ENCODE results near the gene AGER.

The AGER gene

DNA sequence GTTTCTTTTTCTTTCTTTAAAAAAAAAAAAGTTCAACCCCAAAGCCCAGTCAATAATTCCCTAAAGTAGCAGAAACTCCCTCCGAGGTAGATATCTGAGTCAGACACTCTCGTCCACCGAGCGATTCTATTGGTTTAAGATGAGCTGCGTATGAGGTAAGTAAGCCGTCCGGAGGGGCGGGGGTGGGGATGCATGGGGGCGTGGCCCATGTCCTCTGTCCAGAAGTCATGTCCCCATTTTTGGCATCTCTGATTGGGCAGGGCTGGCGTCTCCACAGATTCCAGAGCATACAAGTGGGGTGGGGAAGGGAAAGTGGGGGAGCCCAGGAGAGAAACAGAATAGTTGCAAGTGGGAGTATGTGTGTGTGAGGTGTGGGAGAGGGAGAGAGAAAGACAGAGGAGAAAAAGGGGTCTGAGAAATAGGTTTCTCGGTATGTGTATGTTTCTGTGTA, 1.7 kb upstream of the AGER start:
- DNase-seq: peak; percentile 68 to 73

DNA sequence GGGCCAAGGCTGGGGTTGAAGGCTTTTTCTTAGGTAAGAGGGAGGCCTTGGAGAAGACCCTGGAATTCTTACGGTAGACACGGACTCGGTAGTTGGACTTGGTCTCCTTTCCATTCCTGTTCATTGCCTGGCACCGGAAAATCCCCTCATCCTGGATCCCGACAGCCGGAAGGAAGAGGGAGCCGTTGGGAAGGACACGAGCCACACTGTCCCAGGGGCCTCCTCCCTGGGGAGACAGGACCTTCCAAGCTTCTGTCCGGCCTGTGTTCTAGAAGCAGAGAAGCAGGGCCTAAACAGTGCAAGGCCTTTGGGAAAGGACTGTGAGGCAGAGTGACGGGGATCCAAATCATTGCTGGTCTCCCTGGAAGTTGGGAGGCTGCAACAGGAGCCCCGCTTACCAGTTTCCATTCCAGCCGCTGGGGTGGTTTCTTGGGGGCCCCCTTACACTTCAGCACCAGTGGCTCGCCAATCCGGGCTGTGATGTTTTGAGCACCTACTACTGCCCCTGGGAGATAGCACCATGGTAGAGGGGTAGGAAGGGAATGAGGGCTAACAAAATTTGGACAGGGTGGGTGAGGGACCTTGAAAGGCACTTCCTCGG, 470 bp downstream of the AGER start:
- no peak for DNase-seq

DNA sequence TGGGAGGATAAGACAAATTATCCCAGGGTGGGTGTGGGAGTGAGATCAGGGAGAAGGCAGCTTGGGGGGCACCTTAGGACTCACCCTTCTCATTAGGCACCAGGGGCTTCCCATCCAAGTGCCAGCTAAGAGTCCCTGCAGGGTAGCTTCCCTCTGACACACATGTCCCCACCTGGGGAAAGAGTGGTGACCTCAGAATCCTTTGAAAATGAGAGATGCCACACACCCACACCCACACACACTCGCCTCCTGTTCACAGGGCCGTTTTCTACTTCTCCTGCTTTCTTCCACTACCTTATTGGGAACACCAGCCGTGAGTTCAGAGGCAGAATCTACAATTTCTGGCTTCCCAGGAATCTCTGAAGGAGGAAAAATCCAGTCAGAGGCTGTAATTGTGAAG, 1.0 kb downstream of the AGER start:
- DNase-seq: no peak

DNA sequence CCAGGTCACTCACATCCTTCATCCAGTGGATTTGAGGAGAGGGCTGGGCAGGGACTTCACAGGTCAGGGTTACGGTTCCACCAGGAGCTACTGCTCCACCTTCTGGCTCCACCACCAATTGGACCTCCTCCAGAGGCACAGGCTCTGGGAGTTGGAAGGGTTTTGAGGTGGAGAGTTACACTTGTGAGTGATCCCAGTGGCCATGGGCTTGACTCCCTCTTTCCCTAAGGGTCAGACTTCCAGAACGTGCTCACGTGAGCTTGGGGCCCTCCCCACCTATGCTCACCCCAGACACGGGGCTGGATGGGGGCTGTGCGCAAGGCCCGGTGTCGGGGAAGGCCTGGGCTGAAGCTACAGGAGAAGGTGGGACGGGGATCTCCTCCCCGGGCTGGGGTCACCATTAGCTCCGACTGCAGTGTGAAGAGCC, 1.5 kb downstream of the AGER start:
- no peak for DNase-seq

DNA sequence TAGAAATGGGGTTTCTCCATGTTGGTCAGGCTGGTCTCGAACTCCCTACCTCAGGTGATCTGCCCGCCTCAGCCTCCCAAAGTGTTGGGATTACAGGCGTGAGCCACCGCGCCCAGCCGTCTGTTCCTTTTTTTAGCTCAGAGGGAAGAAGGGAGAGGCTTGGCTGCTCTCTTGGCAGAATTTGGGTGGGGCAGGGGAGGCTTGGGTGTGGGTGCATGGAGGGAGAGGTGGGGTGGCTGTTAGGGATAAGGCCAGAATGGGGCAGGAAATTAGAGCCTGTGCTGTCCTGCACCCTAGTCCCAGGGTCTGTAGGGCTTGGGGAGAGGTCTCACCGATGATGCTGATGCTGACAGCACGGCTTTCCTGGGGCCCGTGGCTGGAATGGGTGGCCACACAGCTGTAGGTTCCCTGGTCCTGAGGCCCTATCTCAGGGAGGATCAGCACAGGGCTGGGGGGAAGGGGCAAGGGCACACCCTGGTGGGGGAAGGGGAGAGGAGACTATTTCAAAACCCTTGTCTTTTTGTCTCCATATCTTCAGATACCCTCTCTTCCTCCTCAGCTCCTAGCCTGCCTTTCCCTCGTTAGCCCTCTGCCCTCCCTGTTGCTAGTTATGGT, 2.0 kb downstream of the AGER start:
- DNase-seq: no peak

DNA sequence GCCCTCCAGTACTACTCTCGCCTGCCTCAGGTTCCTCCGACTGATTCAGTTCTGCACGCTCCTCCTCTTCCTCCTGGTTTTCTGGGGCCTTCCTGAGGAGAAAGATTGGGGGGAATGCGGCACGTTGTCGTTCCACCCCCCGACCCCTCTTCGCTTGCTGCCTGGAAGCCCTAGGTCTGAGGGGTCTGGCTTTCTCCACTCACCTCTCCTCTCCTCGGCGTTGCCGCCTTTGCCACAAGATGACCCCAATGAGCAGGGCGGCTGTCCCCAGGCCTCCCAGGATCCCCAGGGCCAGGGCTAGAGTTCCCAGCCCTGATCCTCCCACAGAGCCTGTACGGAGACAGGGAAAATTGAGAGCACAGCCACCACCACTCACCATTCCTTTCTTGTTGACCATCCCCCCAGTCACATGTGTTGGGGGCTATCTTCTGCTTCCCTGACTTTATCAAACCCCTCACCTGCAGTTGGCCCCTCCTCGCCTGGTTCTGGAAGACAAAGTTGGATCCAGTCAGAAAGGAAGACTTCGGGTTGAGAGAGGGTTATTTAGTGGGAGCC, 2.8 kb downstream of the AGER start:
- no peak for DNase-seq

DNA sequence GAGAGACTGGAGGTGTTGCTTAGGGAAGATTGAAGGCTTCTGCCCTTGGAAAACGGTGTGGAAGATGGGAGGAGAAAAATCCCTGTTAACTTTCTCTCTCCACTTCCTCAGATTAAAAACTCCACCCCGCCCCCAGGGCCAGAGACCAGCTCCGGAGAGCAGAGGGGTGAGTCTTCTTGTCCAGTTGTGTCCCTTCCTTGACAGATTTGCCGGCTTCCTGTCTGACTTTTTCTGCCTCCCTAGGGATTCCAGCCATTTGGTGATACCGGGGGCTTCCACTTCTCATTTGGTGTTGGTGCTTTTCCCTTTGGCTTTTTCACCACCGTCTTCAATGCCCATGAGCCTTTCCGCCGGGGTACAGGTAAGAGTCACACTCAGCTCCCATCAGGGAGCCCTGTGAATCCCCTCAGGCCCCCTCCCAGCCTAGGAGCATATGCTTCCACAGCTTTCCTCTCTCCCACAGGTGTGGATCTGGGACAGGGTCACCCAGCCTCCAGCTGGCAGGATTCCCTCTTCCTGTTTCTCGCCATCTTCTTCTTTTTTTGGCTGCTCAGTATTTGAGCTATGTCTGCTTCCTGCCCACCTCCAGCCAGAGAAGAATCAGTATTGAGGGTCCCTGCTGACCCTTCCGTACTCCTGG, 4.2 kb downstream of the AGER start:
- no peak for DNase-seq

DNA sequence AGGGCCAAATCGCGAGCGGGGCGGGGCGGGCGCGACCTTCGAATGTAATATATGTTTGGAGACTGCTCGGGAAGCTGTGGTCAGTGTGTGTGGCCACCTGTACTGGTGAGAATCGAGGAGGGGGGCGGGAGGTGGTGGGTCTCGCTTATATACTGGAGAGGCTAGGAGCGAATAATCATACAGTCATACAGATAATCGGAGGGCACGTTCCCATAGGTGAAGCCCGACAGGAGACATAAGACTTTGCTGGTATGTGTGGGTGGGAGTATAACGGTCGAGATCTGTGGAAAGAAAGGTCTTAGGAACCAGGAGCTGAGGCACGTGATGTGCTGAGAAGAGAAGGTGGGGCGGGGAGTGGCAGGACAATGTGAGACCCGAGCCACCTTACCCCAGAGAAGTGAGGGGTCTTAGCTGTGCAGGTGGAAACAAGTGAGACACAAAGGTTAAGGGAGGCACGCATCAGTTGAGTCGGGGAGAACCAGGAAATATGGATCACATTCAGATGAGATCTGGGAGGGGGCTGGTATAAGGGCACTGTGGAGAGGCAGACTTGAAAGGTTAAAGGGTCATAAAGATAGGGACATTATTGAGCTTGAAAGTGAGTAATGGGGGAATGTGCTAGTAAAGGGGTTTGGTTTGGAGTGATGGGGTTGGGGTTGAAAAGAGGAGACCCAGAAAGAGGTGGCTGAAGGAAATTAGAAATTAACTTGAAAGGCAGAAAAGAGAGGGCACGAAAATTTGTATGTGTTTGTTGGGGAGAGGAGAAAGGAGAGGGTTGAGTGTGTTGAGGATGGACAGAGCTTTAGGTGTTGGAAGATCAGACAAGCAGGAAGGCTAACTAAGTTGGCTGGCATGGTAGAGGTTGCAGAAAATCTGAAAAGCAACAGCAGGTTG, 5.3 kb downstream of the AGER start:
- DNase-seq: no peak

DNA sequence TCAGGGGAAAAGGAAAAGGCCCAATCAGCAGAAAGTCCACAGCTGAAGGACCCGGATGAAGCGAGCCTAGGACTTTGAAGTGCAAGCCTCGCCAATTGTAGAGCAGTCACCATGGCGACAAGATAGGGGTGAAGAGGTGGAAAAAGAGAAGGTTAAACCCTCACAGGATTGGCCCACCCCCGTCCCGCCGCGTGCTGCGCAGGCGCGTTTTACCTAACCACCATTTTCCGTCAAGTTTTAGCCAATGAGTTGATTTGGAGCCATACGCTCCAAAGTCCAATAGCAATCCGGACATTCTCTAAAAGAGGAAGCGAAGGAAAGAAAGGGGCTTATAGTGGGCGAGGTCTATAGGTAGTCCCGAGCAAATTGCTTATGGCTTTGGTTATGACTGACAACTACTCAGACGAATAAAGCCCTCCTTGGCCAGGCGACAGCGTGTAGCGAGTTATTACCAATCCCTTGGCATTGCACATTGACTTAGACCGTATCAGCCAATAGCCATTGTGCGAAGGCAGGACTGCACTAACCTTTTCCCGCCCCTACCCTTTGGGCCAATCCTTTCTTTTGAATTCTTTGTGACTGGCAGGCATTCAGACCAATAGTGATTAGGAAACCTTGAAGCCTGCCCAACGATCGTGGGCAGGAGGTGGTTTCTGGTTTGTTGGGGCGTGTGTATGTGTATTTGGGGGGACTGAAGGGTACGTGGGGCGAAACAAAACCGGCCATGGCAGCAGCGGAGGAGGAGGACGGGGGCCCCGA, 6.1 kb downstream of the AGER start, which contains the start of gene RNF5:
TSS of gene RNF5 (plus strand) at position 618 of the 759 bp plus-strand sequence. CDS start at position 725, 107 bp downstream.
- DNase-seq: peak; percentile 91

DNA sequence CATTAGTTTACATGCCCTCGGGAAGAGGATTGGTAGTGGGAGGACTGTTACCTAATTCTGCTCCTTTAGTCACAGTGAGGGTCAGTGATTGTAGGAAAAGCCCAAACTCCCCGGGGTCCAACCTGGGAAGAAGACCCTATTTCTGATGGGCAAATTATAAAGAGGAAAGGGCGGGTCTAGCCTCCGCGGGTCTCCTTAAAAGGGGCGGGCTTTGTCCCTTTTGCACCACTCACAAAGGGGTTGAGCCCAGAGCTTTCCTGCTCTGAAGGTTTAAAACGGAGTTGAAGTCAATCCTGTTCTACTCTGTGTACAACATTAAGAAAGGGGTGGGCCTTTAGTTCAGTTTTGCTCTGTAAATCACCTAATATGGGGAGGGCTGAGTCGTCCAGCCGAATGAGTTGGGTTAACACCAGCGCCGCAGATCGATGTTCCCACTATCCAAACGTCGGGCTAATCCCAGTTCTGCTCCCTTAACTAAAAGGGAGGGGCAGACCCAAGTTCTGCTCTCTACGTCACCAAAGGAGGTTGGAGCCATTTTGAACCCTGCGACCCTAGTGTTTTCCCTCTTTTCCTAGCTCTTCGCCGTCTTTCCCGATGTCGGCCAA, 6.8 kb downstream of the AGER start:
- DNase-seq: no peak

DNA sequence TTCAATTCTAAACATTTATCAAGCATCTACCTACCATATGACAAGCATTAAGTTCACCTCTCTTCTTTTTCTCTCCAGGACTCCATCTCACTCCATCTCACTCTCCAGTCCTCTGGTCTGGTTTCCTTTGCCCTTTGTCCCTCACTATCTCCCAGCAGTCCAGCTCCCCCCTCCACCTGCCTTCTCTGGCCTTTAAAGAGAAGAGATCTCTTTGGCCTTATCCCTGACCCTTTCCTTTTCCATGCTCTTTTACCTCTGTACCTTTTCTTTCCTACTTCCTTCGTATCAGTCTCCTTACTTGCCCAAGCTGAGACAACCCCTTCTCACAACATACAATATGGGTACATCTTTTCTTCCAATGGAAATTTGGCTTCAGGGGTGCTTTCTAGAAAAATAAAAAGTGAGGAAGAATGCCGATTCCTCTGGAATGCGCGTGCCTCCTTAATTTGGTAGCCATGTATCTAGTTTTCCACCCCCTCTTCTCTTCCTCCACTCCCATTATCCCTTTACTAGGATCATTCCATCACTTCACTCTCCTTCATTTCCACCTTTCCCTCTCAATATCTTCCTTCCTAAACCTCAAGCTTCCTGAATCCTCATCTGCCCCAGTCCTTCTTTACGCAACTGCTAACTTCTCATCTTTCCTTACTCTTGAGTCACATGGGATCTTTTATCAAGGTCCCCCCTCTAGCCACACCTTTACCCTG, 7.4 kb downstream of the AGER start:
- DNase-seq: no peak

DNA sequence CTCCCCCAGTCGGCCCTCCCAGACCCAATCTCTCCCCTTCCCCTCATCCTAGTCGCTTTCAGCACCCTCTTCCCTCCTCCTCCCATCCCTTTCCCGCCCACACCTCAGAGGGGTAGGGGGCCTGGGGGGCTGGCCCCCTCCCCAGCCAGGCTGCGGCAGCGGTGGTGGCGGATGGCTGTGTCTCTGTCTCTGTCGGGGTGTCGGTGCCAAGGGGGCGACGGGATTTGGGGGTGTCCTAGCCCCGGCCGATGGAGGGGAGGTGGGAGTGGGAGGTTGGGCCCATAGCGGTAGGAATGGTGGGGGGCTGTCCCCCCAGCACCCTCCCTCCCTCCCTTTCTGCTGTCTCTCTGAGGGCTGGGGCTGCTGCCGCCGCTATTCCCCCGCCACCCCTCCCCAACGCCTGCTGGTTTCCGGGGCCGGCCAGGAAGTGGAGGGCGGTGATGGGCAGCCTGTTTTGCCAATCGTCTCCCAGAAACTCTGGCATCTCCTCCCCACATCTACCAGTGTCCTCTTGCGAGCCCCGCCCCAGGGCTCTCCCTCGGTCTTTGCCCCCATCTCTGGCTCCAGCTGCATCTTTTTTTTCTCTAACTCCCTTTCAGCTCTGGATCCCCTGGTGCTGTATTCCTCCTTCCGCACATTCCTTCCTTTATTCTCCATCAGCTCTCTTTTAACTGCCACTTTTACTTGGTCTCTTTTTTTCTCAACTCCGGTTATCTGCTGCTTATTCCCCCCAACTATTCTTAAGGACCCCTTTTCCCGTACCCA, 8.2 kb downstream of the AGER start, which contains the start of gene AGPAT1:
TSS of gene AGPAT1 (minus strand) at position 374 of the 765 bp plus-strand sequence. CDS start 4,588 bp downstream, outside the sequence.
- DNase-seq: peak; percentile 98

DNA sequence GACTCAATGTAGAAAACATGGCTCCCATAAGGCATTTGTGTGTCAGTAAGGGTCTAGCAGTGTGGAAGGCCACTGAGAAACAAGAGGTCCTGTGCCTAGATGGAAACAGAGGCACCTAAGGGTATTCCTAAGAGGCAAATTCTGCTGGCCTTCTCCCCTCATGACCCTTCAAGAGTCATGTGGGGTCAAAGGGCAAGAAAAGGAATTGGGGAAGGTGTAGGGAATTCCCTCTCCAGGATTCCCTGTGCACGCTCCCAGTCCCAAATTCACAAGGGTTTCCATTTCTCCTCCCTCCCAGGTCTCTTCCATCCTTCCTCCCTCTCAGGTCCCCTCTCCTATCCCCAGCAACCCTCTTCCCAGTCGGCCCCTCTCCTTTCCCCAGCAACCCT, 8.7 kb downstream of the AGER start:
- no peak for DNase-seq

DNA sequence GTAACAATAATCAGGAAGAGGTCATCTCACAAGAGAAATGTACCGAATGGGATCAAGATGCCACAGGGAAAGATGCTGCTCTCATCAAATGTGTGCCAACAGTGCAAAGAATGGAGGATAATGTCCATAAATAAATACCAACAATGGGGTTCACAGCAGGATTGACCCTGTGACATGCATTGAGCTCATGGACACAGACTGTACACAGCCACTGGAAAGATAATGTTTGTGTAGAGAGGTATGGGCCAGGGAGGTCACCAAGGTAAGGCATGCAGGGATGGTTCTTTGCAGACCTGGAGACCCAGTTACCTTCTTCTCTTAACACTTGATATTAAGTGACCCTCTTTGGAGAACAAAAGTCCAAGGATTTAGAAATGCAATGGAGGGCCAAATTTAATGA, 9.6 kb downstream of the AGER start:
- DNase-seq: no peak

DNA sequence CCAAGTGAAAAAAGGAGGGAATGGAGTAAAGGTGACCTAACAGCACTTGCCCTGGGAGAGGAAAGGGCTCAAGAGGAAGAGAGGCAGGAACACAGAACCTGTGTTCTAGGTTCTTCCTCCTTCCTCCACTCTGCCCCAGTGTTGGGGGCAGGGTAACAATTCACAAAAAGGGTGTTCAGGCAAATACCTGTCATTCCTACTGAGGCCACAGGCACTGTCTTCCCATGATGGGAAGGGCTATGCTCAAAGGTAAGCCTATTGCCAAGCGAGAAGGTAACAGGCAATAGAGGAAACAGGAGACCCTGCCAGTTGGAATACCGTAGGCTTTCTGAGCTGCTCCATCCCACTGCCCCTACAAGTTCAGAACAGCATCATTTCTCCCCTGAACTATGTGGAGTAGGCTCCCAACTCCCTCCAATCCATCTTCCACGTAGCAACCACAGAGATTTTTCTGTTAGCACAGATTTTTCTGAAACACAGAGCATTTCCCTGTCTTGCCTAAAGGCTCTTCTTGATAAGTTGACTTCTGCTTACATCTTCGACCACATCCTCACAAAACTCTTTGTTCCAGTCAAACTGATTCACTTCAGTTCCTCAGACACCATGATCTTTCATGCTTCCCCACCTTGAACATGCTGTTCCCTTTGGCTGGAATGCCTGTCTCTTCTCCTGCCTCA, 10.9 kb downstream of the AGER start:
- no peak for DNase-seq

DNA sequence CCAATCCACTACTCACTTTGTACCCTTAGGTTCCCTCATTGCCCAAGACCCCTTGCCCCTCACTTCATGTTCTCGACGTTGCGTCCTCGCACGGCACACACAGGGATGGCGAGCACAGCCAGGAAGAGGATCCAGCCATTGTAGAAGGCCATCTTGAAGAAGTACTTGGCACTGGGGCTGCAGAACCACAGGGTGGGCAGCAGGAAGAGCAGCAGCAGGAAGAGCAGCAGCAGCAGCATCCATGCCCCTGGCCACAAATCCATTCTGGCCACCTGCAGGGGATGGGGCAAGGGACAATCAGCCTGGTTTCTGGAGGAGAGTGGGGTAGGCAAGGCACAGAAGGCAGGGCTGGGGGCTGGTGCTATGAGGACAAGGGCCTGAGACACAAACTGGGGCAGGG, 12.8 kb downstream of the AGER start:
- DNase-seq: no peak

DNA sequence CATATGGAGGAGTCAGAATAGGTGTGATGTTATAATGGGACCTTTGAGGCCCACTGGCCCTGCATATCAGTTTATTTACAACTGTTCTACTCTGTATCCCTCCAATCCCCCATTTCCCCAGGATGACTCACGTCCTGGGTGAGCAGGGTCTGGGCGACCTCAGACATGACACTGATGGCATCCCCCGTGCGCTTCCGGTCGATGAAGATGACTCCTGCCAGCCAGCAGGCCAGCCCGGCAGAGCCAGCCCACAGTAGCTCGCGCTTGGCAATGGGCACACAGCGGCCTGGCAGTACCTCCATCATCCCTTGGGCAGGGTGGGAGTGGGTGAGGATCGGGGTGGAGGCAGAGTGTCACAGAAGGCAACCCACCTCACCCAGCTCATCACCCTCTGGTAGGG, 13.8 kb downstream of the AGER start:
- no peak for DNase-seq

DNA sequence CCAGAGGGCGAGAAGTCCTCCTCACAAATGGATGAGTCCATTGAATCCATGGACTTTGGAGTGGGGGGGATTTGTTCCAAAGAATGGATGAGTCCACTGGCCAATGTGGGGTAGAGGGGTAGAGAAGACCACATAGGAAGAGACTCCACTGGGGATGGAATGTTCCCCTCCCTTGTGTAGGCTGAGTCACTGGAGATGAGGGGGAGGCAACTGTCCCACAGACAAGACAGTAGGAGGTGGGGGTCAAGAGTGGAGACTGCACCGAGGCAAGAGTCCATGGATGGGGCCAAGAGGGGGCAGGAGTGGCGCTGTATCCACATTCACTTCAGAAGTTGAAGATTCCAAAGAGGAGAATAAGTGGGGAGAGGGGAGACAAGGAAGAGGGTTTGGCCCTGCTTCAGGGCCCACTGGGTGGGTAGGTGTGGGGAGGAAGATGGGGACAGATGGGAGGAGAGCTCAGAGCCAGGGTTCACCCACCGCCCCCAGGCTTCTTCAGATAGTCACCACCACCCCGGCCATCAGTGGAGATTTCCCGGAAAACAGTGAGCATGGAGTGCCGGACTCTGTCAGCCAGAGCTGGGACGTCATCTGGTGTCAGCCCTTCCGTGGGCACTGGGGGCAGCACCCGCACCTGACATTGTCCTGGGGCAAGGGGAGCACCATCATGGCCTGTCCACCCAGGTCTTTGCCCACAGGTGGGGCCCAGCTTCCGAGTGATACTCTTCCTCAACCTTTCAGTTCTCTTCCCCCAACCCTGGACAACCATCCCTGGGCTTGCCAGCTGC, 15.1 kb downstream of the AGER start:
- no peak for DNase-seq

DNA sequence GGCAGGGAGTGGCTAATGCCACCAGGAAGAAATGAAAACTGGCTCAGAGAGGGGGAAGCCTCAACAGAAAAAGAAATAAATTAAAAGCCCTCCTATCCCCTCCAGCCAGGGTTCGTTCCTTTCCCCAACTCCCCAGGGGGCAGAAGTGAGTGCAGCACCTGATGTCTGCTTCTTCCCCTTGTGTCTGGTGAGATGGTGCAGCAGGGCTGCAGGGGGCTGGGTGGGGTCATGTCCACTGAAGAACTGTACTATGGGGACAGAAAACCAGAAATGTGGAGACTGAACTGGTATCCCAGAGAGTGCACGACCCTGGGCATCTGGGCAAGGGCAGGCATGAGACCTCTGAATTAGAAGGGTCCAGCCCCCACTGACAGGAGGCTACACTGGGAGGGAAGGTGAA, 15.7 kb downstream of the AGER start:
- no peak for DNase-seq
